IPS-15b (cell line): ENCODE data around the gene OMA1.

Source experiments
- H3K27me3 ChIP-seq: one replicate; pipeline ENCODE4 v1.6.1; 2013; ENCODE audit warnings: low read length; ENCODE audit not compliant: control insufficient read depth, insufficient read depth
- H3K36me3 ChIP-seq: one replicate; pipeline ENCODE4 v1.6.1; 2013; ENCODE audit warnings: low read length; ENCODE audit not compliant: control insufficient read depth, insufficient read depth
- H3K4me1 ChIP-seq: one replicate; pipeline ENCODE4 v1.6.1; 2013; ENCODE audit warnings: mild to moderate bottlenecking, low read length; ENCODE audit not compliant: control insufficient read depth, insufficient read depth
- H3K4me3 ChIP-seq: one replicate; pipeline ENCODE4 v1.5.1; 2013; ENCODE audit warnings: low read depth, low read length
- H3K9ac ChIP-seq: one replicate; pipeline ENCODE4 v1.6.1; 2013; ENCODE audit warnings: low read depth, mild to moderate bottlenecking, low read length
- H3K9me3 ChIP-seq: one replicate; pipeline ENCODE4 v1.6.1; 2013; ENCODE audit warnings: mild to moderate bottlenecking, low read length; ENCODE audit not compliant: control insufficient read depth, insufficient read depth

OMA1 gene

GRCh38 chr1:58468612-58469011, 77.9 kb downstream of the OMA1 start:
- H3K27me3 ChIP-seq, result no peaks in the 10 kb centered on the region
- no peak overlapping the region for H3K4me3 ChIP-seq
- no peaks in the 10 kb centered on the region for H3K9me3 ChIP-seq
- H3K4me1 ChIP-seq, result no peaks in the 10 kb centered on the region
- H3K9ac ChIP-seq, result no peak overlapping the region
- H3K36me3 ChIP-seq, result no peaks in the 10 kb centered on the region

- H3K36me3 ChIP-seq, result no peaks in the 10 kb centered on the region
- no peaks in the 10 kb centered on the region for H3K9me3 ChIP-seq
- H3K4me1 ChIP-seq, result no peaks in the 10 kb centered on the region
- no peak overlapping the region for H3K9ac ChIP-seq
- H3K27me3 ChIP-seq, result no peaks in the 10 kb centered on the region
- H3K4me3 ChIP-seq, result no peak overlapping the region
Observed at GRCh38 chr1:58466630-58467241, 79.8 kb downstream of the OMA1 start.

- Histone ChIP-seq H3K9ac (no peak overlapping the region), H3K36me3 (no peaks in the 10 kb centered on the region), H3K4me3 (no peak overlapping the region), H3K27me3 (no peaks in the 10 kb centered on the region), H3K4me1 (no peaks in the 10 kb centered on the region), H3K9me3 (no peaks in the 10 kb centered on the region)
Observed at GRCh38 chr1:58465825-58466629, 80.5 kb downstream of the OMA1 start.

GRCh38 chr1:58465176-58465575, 81.3 kb downstream of the OMA1 start:
- Histone ChIP-seq H3K36me3 (no peaks in the 10 kb centered on the region), H3K4me3 (no peak overlapping the region), H3K27me3 (no peaks in the 10 kb centered on the region), H3K9ac (no peak overlapping the region), H3K4me1 (no peaks in the 10 kb centered on the region), H3K9me3 (no peaks in the 10 kb centered on the region)

GRCh38 chr1:58460469-58460868, 86.1 kb downstream of the OMA1 start:
- no peak overlapping the region for H3K4me3 ChIP-seq
- no peaks in the 10 kb centered on the region for H3K9me3 ChIP-seq
- H3K36me3 ChIP-seq, result no peaks in the 10 kb centered on the region
- H3K4me1 ChIP-seq, result no peaks in the 10 kb centered on the region
- no peak overlapping the region for H3K9ac ChIP-seq
- no peaks in the 10 kb centered on the region for H3K27me3 ChIP-seq

- no peaks in the 10 kb centered on the region for H3K27me3 ChIP-seq
- no peaks in the 10 kb centered on the region for H3K4me1 ChIP-seq
- H3K4me3 ChIP-seq, result no peak overlapping the region
- H3K9ac ChIP-seq, result no peak overlapping the region
- no peaks in the 10 kb centered on the region for H3K9me3 ChIP-seq
- no peaks in the 10 kb centered on the region for H3K36me3 ChIP-seq
Observed at GRCh38 chr1:58459911-58460310, 86.6 kb downstream of the OMA1 start.

- no peak overlapping the region for H3K4me3 ChIP-seq
- no peaks in the 10 kb centered on the region for H3K27me3 ChIP-seq
- no peaks in the 10 kb centered on the region for H3K9me3 ChIP-seq
- no peaks in the 10 kb centered on the region for H3K4me1 ChIP-seq
- no peaks in the 10 kb centered on the region for H3K36me3 ChIP-seq
- H3K9ac ChIP-seq, result no peak overlapping the region
Observed at GRCh38 chr1:58457023-58457635, 89.4 kb downstream of the OMA1 start.

GRCh38 chr1:58456470-58456869, 90.1 kb downstream of the OMA1 start:
- no peak overlapping the region for H3K9ac ChIP-seq
- H3K9me3 ChIP-seq, result no peaks in the 10 kb centered on the region
- H3K27me3 ChIP-seq, result no peaks in the 10 kb centered on the region
- H3K4me1 ChIP-seq, result no peaks in the 10 kb centered on the region
- H3K4me3 ChIP-seq, result no peak overlapping the region
- H3K36me3 ChIP-seq, result no peaks in the 10 kb centered on the region

GRCh38 chr1:58454807-58455206, 91.7 kb downstream of the OMA1 start:
- no peak overlapping the region for H3K4me3 ChIP-seq
- no peaks in the 10 kb centered on the region for H3K9me3 ChIP-seq
- H3K27me3 ChIP-seq, result no peaks in the 10 kb centered on the region
- no peaks in the 10 kb centered on the region for H3K4me1 ChIP-seq
- no peak overlapping the region for H3K9ac ChIP-seq
- H3K36me3 ChIP-seq, result no peaks in the 10 kb centered on the region

- Histone ChIP-seq H3K9ac (no peak overlapping the region), H3K4me1 (no peaks in the 10 kb centered on the region), H3K4me3 (no peak overlapping the region), H3K9me3 (no peaks in the 10 kb centered on the region), H3K27me3 (no peaks in the 10 kb centered on the region), H3K36me3 (no peaks in the 10 kb centered on the region)
Observed at GRCh38 chr1:58454385-58454784, 92.1 kb downstream of the OMA1 start.

GRCh38 chr1:58451560-58452191, 94.8 kb downstream of the OMA1 start:
- no peak overlapping the region for H3K4me3 ChIP-seq
- H3K36me3 ChIP-seq, result no peaks in the 10 kb centered on the region
- H3K4me1 ChIP-seq, result no peaks in the 10 kb centered on the region
- H3K27me3 ChIP-seq, result no peaks in the 10 kb centered on the region
- H3K9ac ChIP-seq, result no peak overlapping the region
- no peaks in the 10 kb centered on the region for H3K9me3 ChIP-seq
